Effector CD4-positive, alpha-beta T cell (primary cell): ENCODE data around the gene GPC5.
"Not testable (repeated sequence)": the region's sequence is repeated elsewhere in the genome, so short reads cannot be mapped to it uniquely, and the experiment has no call there.

Source experiments
- DNase-seq: peaks from one replicate; pipeline ENCODE4 v3.0.0-alpha.2; 2020

The GPC5 gene

GRCh38 chr13:91660076-91660415, 261.6 kb downstream of the GPC5 start:
- no peak for DNase-seq

- no peak for DNase-seq
These were observed 263.5 kb downstream of the GPC5 start for GRCh38 chr13:91661692-91662490.

GRCh38 chr13:91664039-91664438, 265.6 kb downstream of the GPC5 start:
- no peak for DNase-seq

GRCh38 chr13:91667486-91667885, 269.1 kb downstream of the GPC5 start:
- no peak for DNase-seq

- no peak for DNase-seq
These were observed 270.6 kb downstream of the GPC5 start for GRCh38 chr13:91668866-91669495.

- DNase-seq, result not testable (repeated sequence)
These were observed 275.9 kb downstream of the GPC5 start for GRCh38 chr13:91674347-91674746.

GRCh38 chr13:91684746-91685145, 286.3 kb downstream of the GPC5 start:
- no peak for DNase-seq

- no peak for DNase-seq
These were observed 292.5 kb downstream of the GPC5 start for GRCh38 chr13:91690944-91691343.

- DNase-seq, result no peak
These were observed 295.0 kb downstream of the GPC5 start for GRCh38 chr13:91693466-91693865.

GRCh38 chr13:91698308-91698707, 299.9 kb downstream of the GPC5 start:
- no peak for DNase-seq

GRCh38 chr13:91698767-91699166, 300.3 kb downstream of the GPC5 start:
- no peak for DNase-seq

- DNase-seq, result no peak
These were observed 301.4 kb downstream of the GPC5 start for GRCh38 chr13:91699863-91700262.

GRCh38 chr13:91701975-91702374, 303.6 kb downstream of the GPC5 start:
- DNase-seq, result no peak

- DNase-seq, result no peak
These were observed 304.0 kb downstream of the GPC5 start for GRCh38 chr13:91702411-91702810.

GRCh38 chr13:91704398-91704797, 306.0 kb downstream of the GPC5 start:
- no peak for DNase-seq

- no peak for DNase-seq
These were observed 310.1 kb downstream of the GPC5 start for GRCh38 chr13:91708558-91708957.

- no peak for DNase-seq
These were observed 310.8 kb downstream of the GPC5 start for GRCh38 chr13:91709180-91709579.

GRCh38 chr13:91710733-91711132, 312.3 kb downstream of the GPC5 start:
- no peak for DNase-seq

GRCh38 chr13:91714855-91715254, 316.4 kb downstream of the GPC5 start:
- DNase-seq, result no peak

- DNase-seq, result no peak
These were observed 318.1 kb downstream of the GPC5 start for GRCh38 chr13:91716436-91717065.

- no peak for DNase-seq
These were observed 320.6 kb downstream of the GPC5 start for GRCh38 chr13:91719033-91719432.

- no peak for DNase-seq
These were observed 323.0 kb downstream of the GPC5 start for GRCh38 chr13:91721413-91721812.

- DNase-seq, result no peak
These were observed 324.0 kb downstream of the GPC5 start for GRCh38 chr13:91722267-91722884.

GRCh38 chr13:91724591-91724990, 326.2 kb downstream of the GPC5 start:
- DNase-seq, result no peak
